Stimulated activated CD8-positive, alpha-beta memory T cell treated with anti-CD3 and anti-CD28 coated beads, Interleukin-4, amount 100 ng/mL, for 24 hours (primary cell): ENCODE results near the gene BABAM2.

Experiments
- DNase-seq: peaks from one replicate; pipeline ENCODE4 v3.0.0-alpha.2; 2020; ENCODE audit warnings: low read depth

Gene BABAM2

GRCh38 chr2:28282861-28283646 lies 392.5 kb downstream of the BABAM2 start:
- no peak for DNase-seq

DNA sequence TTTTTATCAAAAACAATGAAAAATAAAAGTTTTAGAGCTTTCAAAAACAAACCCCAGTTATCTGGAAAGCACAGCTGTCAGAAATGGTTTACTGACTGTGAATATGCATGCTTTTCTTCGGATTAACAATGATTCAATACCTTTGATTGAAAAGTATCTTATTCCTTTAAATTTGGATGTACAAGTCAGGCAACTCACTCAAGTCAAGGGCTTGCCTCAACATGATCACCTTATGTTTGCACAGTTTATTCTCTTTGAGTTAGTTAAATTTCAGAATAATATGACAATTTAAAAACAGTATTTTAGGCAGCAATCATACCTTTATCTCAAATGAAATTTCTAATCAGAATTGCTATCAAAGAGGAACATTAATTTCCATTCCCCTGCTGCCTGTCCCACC lies 393.3 kb downstream of the BABAM2 start:
- no peak for DNase-seq

DNA sequence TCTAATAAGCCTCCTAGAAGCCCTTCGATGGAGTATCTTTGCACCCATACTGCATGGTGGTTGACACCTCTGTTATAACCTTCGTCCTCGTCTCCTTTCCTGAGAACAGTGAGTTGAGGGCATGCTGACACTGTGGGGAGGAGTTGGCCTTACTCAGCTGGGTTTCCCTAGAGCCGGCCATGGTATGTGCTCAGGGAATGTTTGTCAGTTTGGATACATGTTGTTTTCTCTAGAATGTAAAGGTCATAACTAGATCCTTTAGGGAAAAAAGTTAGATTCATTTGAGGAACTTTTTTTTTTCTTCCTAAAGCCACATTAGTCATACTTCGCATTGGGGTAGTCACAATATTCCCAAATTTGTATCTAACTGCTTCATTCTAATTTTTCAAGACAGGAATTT lies 396.1 kb downstream of the BABAM2 start:
- no peak for DNase-seq

GRCh38 chr2:28287256-28287915 lies 396.9 kb downstream of the BABAM2 start:
- DNase-seq: no peak

DNA sequence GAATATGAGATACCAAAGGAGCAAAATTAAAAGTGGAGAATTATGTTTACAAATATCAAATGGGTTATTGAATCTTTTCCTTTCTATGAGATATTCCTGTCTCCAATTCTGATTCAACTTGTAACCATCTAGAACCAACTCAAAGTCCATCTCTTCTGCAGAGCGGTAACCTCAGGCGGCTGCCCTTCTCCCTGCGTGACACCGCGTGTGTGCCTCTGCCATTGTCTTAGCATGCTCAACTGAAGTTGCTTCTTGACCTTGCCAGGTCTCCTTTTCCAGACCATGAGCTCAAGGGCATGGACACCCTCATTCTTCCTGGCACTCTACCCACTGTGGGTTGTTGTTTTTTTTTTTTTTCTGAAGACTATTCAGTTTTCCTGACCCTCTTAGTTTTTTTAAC lies 398.1 kb downstream of the BABAM2 start:
- DNase-seq: no peak

GRCh38 chr2:28291811-28292440 lies 401.4 kb downstream of the BABAM2 start:
- DNase-seq: no peak

- no peak for DNase-seq
Observed at GRCh38 chr2:28292491-28292890, 402.0 kb downstream of the BABAM2 start.

- no peak for DNase-seq
Observed at GRCh38 chr2:28293416-28293815, 402.9 kb downstream of the BABAM2 start.

- DNase-seq: no peak
Observed at GRCh38 chr2:28294451-28294850, 403.9 kb downstream of the BABAM2 start.

DNA sequence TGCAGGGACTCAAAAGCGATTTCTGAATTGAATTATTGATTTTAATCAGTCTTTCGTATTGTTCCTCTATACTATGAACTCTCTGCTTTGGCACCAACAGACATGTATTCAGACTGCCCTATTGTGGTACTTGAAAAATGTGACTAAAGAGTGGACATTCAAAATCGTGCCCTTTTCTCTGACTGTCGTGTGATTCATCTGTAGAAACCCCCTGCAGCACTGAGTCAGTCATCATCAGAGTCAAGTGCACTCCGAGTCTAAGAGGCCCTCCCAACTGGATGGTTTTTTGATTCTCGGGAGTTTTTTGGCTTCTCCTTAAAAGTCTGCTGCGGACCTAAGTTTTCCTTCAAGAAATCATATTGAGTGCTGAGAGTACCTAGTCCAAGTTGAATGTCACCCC lies 405.7 kb downstream of the BABAM2 start:
- no peak for DNase-seq

DNA sequence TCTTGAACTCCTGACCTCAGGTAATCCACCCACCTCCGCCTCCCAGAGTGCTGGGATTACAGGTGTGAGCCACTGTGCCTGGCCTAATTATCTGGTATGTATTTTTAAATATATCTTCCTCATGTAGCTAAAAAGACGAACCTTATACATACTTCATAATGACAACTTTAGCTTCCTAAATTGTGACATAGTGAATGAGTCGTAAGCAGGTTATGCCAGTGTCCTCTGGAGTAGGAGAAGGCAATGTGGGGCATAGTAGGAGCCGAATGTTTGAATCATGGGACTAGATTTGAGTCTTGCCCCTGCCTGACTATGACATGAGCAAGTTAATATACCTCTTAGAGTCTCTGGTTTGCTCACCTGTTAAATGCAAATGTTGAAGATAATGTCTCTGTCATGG lies 406.4 kb downstream of the BABAM2 start:
- DNase-seq: no peak

DNA sequence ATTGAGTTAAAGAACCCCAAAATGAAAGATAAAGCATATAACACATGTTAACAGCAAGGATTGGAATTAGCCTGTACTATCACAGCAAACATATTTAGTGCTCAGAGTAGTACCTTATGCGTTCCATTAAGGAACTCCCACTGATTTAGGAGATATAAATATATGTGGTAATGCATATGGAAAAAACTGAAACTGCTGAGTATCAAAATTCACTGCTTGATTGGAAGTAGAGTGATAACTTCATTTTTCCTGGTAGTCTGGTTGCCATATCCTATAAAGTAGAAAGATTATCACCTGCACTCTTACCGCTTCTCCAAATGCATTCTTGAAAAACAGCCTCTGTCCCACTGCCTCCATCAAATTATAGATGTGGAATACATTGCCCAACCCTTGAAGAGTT lies 407.0 kb downstream of the BABAM2 start:
- DNase-seq: no peak

DNA sequence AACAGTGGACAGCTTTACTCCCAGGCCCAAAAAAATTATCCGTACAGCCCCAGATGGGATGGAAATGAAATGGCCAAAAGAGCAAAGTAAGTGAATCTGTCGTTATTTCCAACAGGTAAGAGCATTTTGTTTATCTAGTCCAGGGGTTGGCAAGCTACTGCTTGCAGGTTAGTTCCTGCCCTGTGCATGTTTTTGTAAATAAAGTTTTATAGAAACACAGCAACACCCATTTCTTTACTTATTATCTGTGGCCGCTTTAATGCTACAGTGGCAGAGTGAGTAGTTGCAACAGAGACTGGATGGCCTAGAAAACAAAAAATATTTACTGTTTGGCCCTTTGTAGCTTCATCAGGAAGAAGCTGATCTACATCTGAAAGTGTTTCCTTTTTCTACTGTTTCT lies 407.9 kb downstream of the BABAM2 start:
- no peak for DNase-seq

GRCh38 chr2:28300485-28301341 lies 410.2 kb downstream of the BABAM2 start:
- DNase-seq: no peak

GRCh38 chr2:28305202-28305601 lies 414.7 kb downstream of the BABAM2 start:
- no peak for DNase-seq

DNA sequence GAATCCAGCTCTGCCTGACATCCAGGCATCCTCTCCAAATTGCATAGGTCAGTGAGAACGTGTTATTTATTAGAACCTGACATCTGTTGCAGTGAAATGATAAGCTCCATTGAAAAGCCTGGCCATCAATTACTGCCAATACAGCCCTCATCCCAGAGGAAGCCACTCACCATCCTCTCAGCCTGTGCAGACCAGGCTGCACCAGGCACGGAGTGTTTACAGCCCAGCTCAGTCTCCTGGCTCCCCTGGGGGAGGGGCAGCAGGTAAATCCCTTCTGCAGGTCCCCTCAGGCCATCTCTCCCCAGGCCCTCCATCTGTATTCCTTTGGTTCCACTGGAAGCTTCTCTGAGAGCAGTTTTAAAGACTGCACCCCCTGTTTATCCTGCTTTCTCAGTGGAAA lies 419.6 kb downstream of the BABAM2 start:
- no peak for DNase-seq

GRCh38 chr2:28311660-28312249 lies 421.2 kb downstream of the BABAM2 start:
- DNase-seq: no peak

GRCh38 chr2:28312307-28313219 lies 422.0 kb downstream of the BABAM2 start:
- DNase-seq: no peak

- DNase-seq: no peak
Observed at GRCh38 chr2:28313220-28313784, 422.8 kb downstream of the BABAM2 start.

DNA sequence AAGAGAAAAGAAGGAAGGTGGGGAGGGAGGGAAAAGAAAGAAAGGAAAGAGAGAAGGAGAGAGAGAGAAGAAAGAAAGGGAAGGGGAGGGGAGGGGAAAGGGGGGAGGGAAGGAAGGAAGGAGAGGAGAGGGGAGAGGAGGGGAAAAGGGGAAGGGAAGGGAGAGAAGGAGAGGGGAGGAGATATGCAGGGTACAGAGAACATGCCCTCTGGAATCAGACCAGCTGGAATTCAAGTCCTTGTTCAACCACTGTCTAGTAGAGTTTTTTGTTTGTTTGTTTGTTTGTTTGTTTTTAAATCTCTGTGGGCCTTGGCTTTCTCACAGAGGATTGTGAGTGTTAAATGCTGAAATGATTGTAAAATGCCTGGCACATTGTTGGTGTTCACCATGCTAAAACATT lies 424.4 kb downstream of the BABAM2 start:
- DNase-seq: no peak
